BLaER1 treated with 17β-estradiol and CSF1 and Interleukin-3, amounts not matched to agents 10 nM and 100 nM (cell line): ENCODE results near the gene NTN3.
"Not testable (repeated sequence)": the region's sequence is repeated elsewhere in the genome, so short reads cannot be mapped to it uniquely, and the experiment has no call there.

ENCODE experiments used
- H3K27ac ChIP-seq, 11 experiments: shearing (Covaris generic); formaldehyde crosslinking; 2 replicates each; pipeline ENCODE4 v1.8.1; 2022
- H3K27me3 ChIP-seq, 11 experiments: shearing (Covaris generic); formaldehyde crosslinking; 2 replicates each; pipeline ENCODE4 v1.8.1; 2022
- H3K36me3 ChIP-seq, 11 experiments: shearing (Covaris generic); formaldehyde crosslinking; 2 replicates each; pipeline ENCODE4 v1.8.1; 2022
- H3K4me1 ChIP-seq, 10 experiments: shearing (Covaris generic); formaldehyde crosslinking; 2 replicates each; pipeline ENCODE4 v1.8.1; 2022
- H3K4me2 ChIP-seq, 11 experiments: shearing (Covaris generic); formaldehyde crosslinking; 2 replicates each; pipeline ENCODE4 v1.8.1; 2022
- H3K4me3 ChIP-seq, 10 experiments: shearing (Covaris generic); formaldehyde crosslinking; 2 replicates each; pipeline ENCODE4 v1.8.1; 2022
- H3K9ac ChIP-seq, 11 experiments: shearing (Covaris generic); formaldehyde crosslinking; 2 replicates each; pipeline ENCODE4 v1.8.1; 2022
- H3K9me3 ChIP-seq, 11 experiments: shearing (Covaris generic); formaldehyde crosslinking; replicated peaks in 1 of 11; 2 replicates each; pipeline ENCODE4 v1.8.1; 2022
- H4K20me1 ChIP-seq, 11 experiments: shearing (Covaris generic); formaldehyde crosslinking; 2 replicates each; pipeline ENCODE4 v1.8.1; 2022
- Cebpa-rat ChIP-seq, 11 experiments: shearing (Covaris generic); IDR thresholded peaks; 2 replicates each; pipeline ENCODE4 v1.8.1; 2022

NTN3 gene

GRCh38 chr16:2436110-2436509, 35.0 kb upstream of the NTN3 start:
- H4K20me1 ChIP-seq: peaks cover 0 to 94% (median 62%) of the 10 kb centered on the region in 11 experiments; a peak in 18 of 22 replicates
- no peaks in the 10 kb centered on the region for H3K27me3 ChIP-seq
- H3K4me1 ChIP-seq: peaks cover 6 to 62% (median 51%) of the 10 kb centered on the region in 10 experiments; a peak in 19 of 20 replicates
- no peak for TF ChIP-seq Cebpa-rat (IDR thresholded peaks at IDR 0.05)
- H3K4me2 ChIP-seq: peak overlapping the region in 3 of 11 experiments; percentile 10 to 39 (median 31); a peak in 1 of 22 replicates
- H3K27ac ChIP-seq: no peak overlapping the region
- no peak overlapping the region for H3K4me3 ChIP-seq
- H3K36me3 ChIP-seq: peaks cover 47 to 100% (median 98%) of the 10 kb centered on the region in 11 experiments
- H3K9me3 ChIP-seq: no peaks in the 10 kb centered on the region
- H3K9ac ChIP-seq: peak overlapping the region in 6 of 11 experiments; percentile 21 to 52 (median 28); a peak in 6 of 22 replicates

GRCh38 chr16:2437032-2437790, 33.9 kb upstream of the NTN3 start:
- H3K27ac ChIP-seq: peak overlapping the region in 1 of 11 experiments; percentile 7; a peak in 1 of 22 replicates
- peaks cover 5 to 51% (median 40%) of the 10 kb centered on the region in 10 experiments; a peak in 19 of 20 replicates for H3K4me1 ChIP-seq
- peak overlapping the region in 5 of 11 experiments; percentile 10 to 39 (median 31); a peak in 7 of 22 replicates for H3K4me2 ChIP-seq
- no peak overlapping the region for H3K4me3 ChIP-seq
- peaks cover 0 to 84% (median 51%) of the 10 kb centered on the region in 11 experiments; a peak in 18 of 22 replicates for H4K20me1 ChIP-seq
- TF ChIP-seq Cebpa-rat (IDR thresholded peaks at IDR 0.05): no peak
- no peaks in the 10 kb centered on the region for H3K27me3 ChIP-seq
- H3K9me3 ChIP-seq: no peaks in the 10 kb centered on the region
- peaks cover 43 to 94% (median 92%) of the 10 kb centered on the region in 11 experiments for H3K36me3 ChIP-seq
- peak overlapping the region in 2 of 11 experiments; percentile 25 to 44; a peak in 3 of 22 replicates for H3K9ac ChIP-seq

- no peaks in the 10 kb centered on the region for H3K9me3 ChIP-seq
- no peaks in the 10 kb centered on the region for H3K27me3 ChIP-seq
- no peak overlapping the region for H3K4me3 ChIP-seq
- H3K36me3 ChIP-seq: peaks cover 34 to 87% (median 84%) of the 10 kb centered on the region in 11 experiments
- H3K27ac ChIP-seq: no peak overlapping the region
- TF ChIP-seq Cebpa-rat (IDR thresholded peaks at IDR 0.05): no peak
- H4K20me1 ChIP-seq: peaks cover 0 to 75% (median 42%) of the 10 kb centered on the region in 11 experiments; a peak in 17 of 22 replicates
- peaks cover 5 to 42% (median 31%) of the 10 kb centered on the region in 10 experiments; a peak in 19 of 20 replicates for H3K4me1 ChIP-seq
- H3K9ac ChIP-seq: no peak overlapping the region
- no peak overlapping the region for H3K4me2 ChIP-seq
These were observed 33.0 kb upstream of the NTN3 start for GRCh38 chr16:2438121-2438520.

- no peak for TF ChIP-seq Cebpa-rat (IDR thresholded peaks at IDR 0.05)
- H3K9ac ChIP-seq: peak overlapping the region in 2 of 11 experiments; percentile 5 to 15; a peak in 1 of 22 replicates
- peaks cover 0 to 74% (median 41%) of the 10 kb centered on the region in 11 experiments; a peak in 16 of 22 replicates for H4K20me1 ChIP-seq
- peaks cover 5 to 41% (median 28%) of the 10 kb centered on the region in 10 experiments; a peak in 17 of 20 replicates for H3K4me1 ChIP-seq
- H3K36me3 ChIP-seq: peaks cover 42 to 87% (median 84%) of the 10 kb centered on the region in 11 experiments
- no peaks in the 10 kb centered on the region for H3K27me3 ChIP-seq
- peak overlapping the region in 2 of 11 experiments; percentile 3 to 25; a peak in 1 of 22 replicates for H3K27ac ChIP-seq
- H3K4me3 ChIP-seq: no peak overlapping the region
- H3K4me2 ChIP-seq: peak overlapping the region in 8 of 11 experiments; percentile 4 to 50 (median 36); a peak in 14 of 22 replicates
- H3K9me3 ChIP-seq: no peaks in the 10 kb centered on the region
These were observed 31.5 kb upstream of the NTN3 start for GRCh38 chr16:2439598-2439997.

- H3K9me3 ChIP-seq, H3K27me3 ChIP-seq, H3K9ac ChIP-seq, H3K4me3 ChIP-seq, H3K27ac ChIP-seq, H3K4me2 ChIP-seq: not testable (repeated sequence)
- Histone ChIP-seq H3K36me3 (peaks cover 50 to 87% (median 86%) of the 10 kb centered on the region in 11 experiments), H3K4me1 (peaks cover 5 to 35% (median 24%) of the 10 kb centered on the region in 10 experiments; a peak in 17 of 20 replicates), H4K20me1 (peaks cover 0 to 78% (median 45%) of the 10 kb centered on the region in 11 experiments; a peak in 16 of 22 replicates)
These were observed 29.8 kb upstream of the NTN3 start for GRCh38 chr16:2441143-2441804.

GRCh38 chr16:2443555-2443954, 27.5 kb upstream of the NTN3 start:
- Histone ChIP-seq H3K27me3 (no peaks in the 10 kb centered on the region), H3K4me2 (no peak overlapping the region), H3K9me3 (no peaks in the 10 kb centered on the region), H3K9ac (no peak overlapping the region), H4K20me1 (peaks cover 0 to 78% (median 44%) of the 10 kb centered on the region in 11 experiments; a peak in 13 of 22 replicates), H3K4me1 (peaks cover 5 to 21% (median 16%) of the 10 kb centered on the region in 10 experiments; a peak in 17 of 20 replicates), H3K36me3 (peaks cover 51 to 87% (median 86%) of the 10 kb centered on the region in 11 experiments), H3K4me3 (no peak overlapping the region), H3K27ac (no peak overlapping the region)
- TF ChIP-seq Cebpa-rat (IDR thresholded peaks at IDR 0.05): no peak

GRCh38 chr16:2447920-2448583, 23.0 kb upstream of the NTN3 start:
- Histone ChIP-seq H3K4me3 (no peak overlapping the region), H3K9me3 (no peaks in the 10 kb centered on the region), H3K36me3 (peaks cover 57 to 100% (median 94%) of the 10 kb centered on the region in 11 experiments), H3K4me2 (no peak overlapping the region), H3K9ac (no peak overlapping the region; a peak in 1 of 22 replicates), H3K27me3 (no peaks in the 10 kb centered on the region), H3K4me1 (peaks cover 0 to 23% (median 19%) of the 10 kb centered on the region in 10 experiments; a peak in 19 of 20 replicates), H3K27ac (no peak overlapping the region), H4K20me1 (peaks cover 0 to 89% (median 48%) of the 10 kb centered on the region in 11 experiments; a peak in 14 of 22 replicates)
- TF ChIP-seq Cebpa-rat (IDR thresholded peaks at IDR 0.05): no peak

- Histone ChIP-seq H3K4me2 (no peak overlapping the region), H4K20me1 (peaks cover 0 to 92% (median 57%) of the 10 kb centered on the region in 11 experiments; a peak in 15 of 22 replicates), H3K9ac (0 out of 22 replicates have a peak overlapping the region, but pooled peaks of 1 of the 11 experiments have one; percentile 4), H3K4me3 (no peak overlapping the region), H3K27me3 (no peaks in the 10 kb centered on the region), H3K4me1 (peaks cover 0 to 24% (median 20%) of the 10 kb centered on the region in 10 experiments; a peak in 19 of 20 replicates), H3K36me3 (peaks cover 59 to 100% (median 97%) of the 10 kb centered on the region in 11 experiments), H3K27ac (no peak overlapping the region), H3K9me3 (no peaks in the 10 kb centered on the region)
- TF ChIP-seq Cebpa-rat (IDR thresholded peaks at IDR 0.05): no peak
These were observed 22.0 kb upstream of the NTN3 start for GRCh38 chr16:2449118-2449517.
